ENCODE results near the gene ZIC1. TPM values are rescaled to one million over a fixed set of nuclear protein-coding genes. Genes with fewer than 3 reads are reported as not detected.

The ZIC1 gene
- total RNA-seq, 1 experiment from 2014 or later = not detected

GRCh38 chr3:147421184-147421912, 12.2 kb downstream of the ZIC1 start:
- no peaks in the 10 kb centered on the region for H3K4me1 Mint-ChIP-seq (ENCODE audit: low read depth, unreplicated experiment)
- H3K27ac Mint-ChIP-seq (ENCODE audit: unreplicated experiment) = no peak overlapping the region
- no peak overlapping the region for H3K4me3 Mint-ChIP-seq (ENCODE audit: low read depth, unreplicated experiment)
- BruUV-seq (replicated peaks) = no TSS peak
- peaks cover 6% of the 10 kb centered on the region for H3K9me3 Mint-ChIP-seq (ENCODE audit: low read depth, unreplicated experiment)
- CTCF ChIA-PET = no interaction called here
- no peaks in the 10 kb centered on the region for H3K27me3 Mint-ChIP-seq (ENCODE audit: unreplicated experiment)
- no peak for TF ChIP-seq CTCF (IDR thresholded peaks at IDR 0.05; ENCODE audit: unreplicated experiment)
- no peaks in the 10 kb centered on the region for H3K36me3 Mint-ChIP-seq (ENCODE audit: insufficient read depth, unreplicated experiment)
- intact Hi-C loops (cut with micrococcal nuclease; ENCODE audit: unreplicated experiment) = no loop called here
- no peak for DNase-seq

GRCh38 chr3:147422196-147422595, 13.0 kb downstream of the ZIC1 start:
- H3K36me3 Mint-ChIP-seq (ENCODE audit: insufficient read depth, unreplicated experiment) = no peaks in the 10 kb centered on the region
- no peaks in the 10 kb centered on the region for H3K27me3 Mint-ChIP-seq (ENCODE audit: unreplicated experiment)
- BruUV-seq (replicated peaks) = no TSS peak
- intact Hi-C loops (cut with micrococcal nuclease; ENCODE audit: unreplicated experiment) = no loop called here
- peaks cover 6% of the 10 kb centered on the region for H3K9me3 Mint-ChIP-seq (ENCODE audit: low read depth, unreplicated experiment)
- no peaks in the 10 kb centered on the region for H3K4me1 Mint-ChIP-seq (ENCODE audit: low read depth, unreplicated experiment)
- DNase-seq = no peak
- H3K4me3 Mint-ChIP-seq (ENCODE audit: low read depth, unreplicated experiment) = no peak overlapping the region
- CTCF ChIA-PET = no interaction called here
- no peak for TF ChIP-seq CTCF (IDR thresholded peaks at IDR 0.05; ENCODE audit: unreplicated experiment)
- no peak overlapping the region for H3K27ac Mint-ChIP-seq (ENCODE audit: unreplicated experiment)

- H3K27me3 Mint-ChIP-seq (ENCODE audit: unreplicated experiment) = no peaks in the 10 kb centered on the region
- H3K27ac Mint-ChIP-seq (ENCODE audit: unreplicated experiment) = no peak overlapping the region
- intact Hi-C loops (cut with micrococcal nuclease; ENCODE audit: unreplicated experiment) = no loop called here
- no peaks in the 10 kb centered on the region for H3K36me3 Mint-ChIP-seq (ENCODE audit: insufficient read depth, unreplicated experiment)
- no peak for DNase-seq
- CTCF ChIA-PET = no interaction called here
- no peak for TF ChIP-seq CTCF (IDR thresholded peaks at IDR 0.05; ENCODE audit: unreplicated experiment)
- H3K4me1 Mint-ChIP-seq (ENCODE audit: low read depth, unreplicated experiment) = no peaks in the 10 kb centered on the region
- peaks cover 6% of the 10 kb centered on the region for H3K9me3 Mint-ChIP-seq (ENCODE audit: low read depth, unreplicated experiment)
- no peak overlapping the region for H3K4me3 Mint-ChIP-seq (ENCODE audit: low read depth, unreplicated experiment)
- BruUV-seq (replicated peaks) = no TSS peak
Measured at GRCh38 chr3:147422601-147423536, 13.7 kb downstream of the ZIC1 start.

GRCh38 chr3:147423537-147423797, 14.3 kb downstream of the ZIC1 start:
- TF ChIP-seq CTCF (IDR thresholded peaks at IDR 0.05; ENCODE audit: unreplicated experiment) = no peak
- no peaks in the 10 kb centered on the region for H3K4me1 Mint-ChIP-seq (ENCODE audit: low read depth, unreplicated experiment)
- H3K36me3 Mint-ChIP-seq (ENCODE audit: insufficient read depth, unreplicated experiment) = no peaks in the 10 kb centered on the region
- BruUV-seq (replicated peaks) = no TSS peak
- CTCF ChIA-PET = no interaction called here
- DNase-seq = no peak
- H3K9me3 Mint-ChIP-seq (ENCODE audit: low read depth, unreplicated experiment) = peaks cover 6% of the 10 kb centered on the region
- no peak overlapping the region for H3K4me3 Mint-ChIP-seq (ENCODE audit: low read depth, unreplicated experiment)
- H3K27me3 Mint-ChIP-seq (ENCODE audit: unreplicated experiment) = no peaks in the 10 kb centered on the region
- H3K27ac Mint-ChIP-seq (ENCODE audit: unreplicated experiment) = no peak overlapping the region
- intact Hi-C loops (cut with micrococcal nuclease; ENCODE audit: unreplicated experiment) = no loop called here

All from Calu3 (cell line).